Measurements from ENCODE around the gene TTN. TPM values are rescaled to one million over a fixed set of nuclear protein-coding genes. Genes with fewer than 3 reads are reported as not detected.

Gene TTN
- total RNA-seq, 1 experiment from 2014 or later: 1.1 TPM

GRCh38 chr2:178844269-178844668 is 37.0 kb upstream of the TTN start:
- BruUV-seq (replicated peaks): no TSS peak
- Histone ChIP-seq H4K20me1 (ENCODE audit: low read length) (no peaks in the 10 kb centered on the region), H3K4me1 (ENCODE audit: insufficient read depth, low read length) (peaks cover 7% of the 10 kb centered on the region), H3K9me2 (replicated peaks; ENCODE audit: low read length) (no peaks in the 10 kb centered on the region), H3K79me2 (ENCODE audit: low read length) (no peaks in the 10 kb centered on the region), H3K27ac (ENCODE audit: low read length) (no peak overlapping the region), H3K9me3 (ENCODE audit: low read length) (no peaks in the 10 kb centered on the region), H3K4me2 (ENCODE audit: low read length) (no peak overlapping the region), H3K27me3 (ENCODE audit: low read length) (no peaks in the 10 kb centered on the region), H3K9ac (ENCODE audit: low read length) (no peak overlapping the region), H3F3A (ENCODE audit: low read length, unreplicated experiment) (no peaks in the 10 kb centered on the region), H3K36me3 (ENCODE audit: low read depth, low read length) (no peaks in the 10 kb centered on the region), H3K4me3 (ENCODE audit: low read length) (no peak overlapping the region), H2AFZ (ENCODE audit: low read length) (no peak overlapping the region)
- DNase-seq: no peak
- no peak for TF ChIP-seq CTCF (conservative IDR thresholded peaks at IDR 0.05; ENCODE audit: low read depth, low read length)
- no peak for TF ChIP-seq EZH2phosphoT487 (IDR thresholded peaks at IDR 0.05; ENCODE audit: borderline replicate concordance, low read length)
- no peak for TF ChIP-seq EZH2 (IDR thresholded peaks at IDR 0.05; ENCODE audit: low read length, unreplicated experiment)
- ATAC-seq: no peak
- POLR2A ChIA-PET (ENCODE audit: unreplicated experiment): no interaction called here
- intact Hi-C loops (cut with micrococcal nuclease): no loop called here
- CTCF ChIA-PET: no interaction called here

GRCh38 chr2:178843697-178844096 is 36.5 kb upstream of the TTN start:
- H3K4me2 ChIP-seq (ENCODE audit: low read length): no peak overlapping the region
- H2AFZ ChIP-seq (ENCODE audit: low read length): no peak overlapping the region
- no peak overlapping the region for H3K9ac ChIP-seq (ENCODE audit: low read length)
- intact Hi-C loops (cut with micrococcal nuclease): no loop called here
- no peaks in the 10 kb centered on the region for H3K9me3 ChIP-seq (ENCODE audit: low read length)
- no TSS peak for BruUV-seq (replicated peaks)
- no peaks in the 10 kb centered on the region for H3K9me2 ChIP-seq (replicated peaks; ENCODE audit: low read length)
- H3F3A ChIP-seq (ENCODE audit: low read length, unreplicated experiment): no peaks in the 10 kb centered on the region
- no peak for TF ChIP-seq EZH2 (IDR thresholded peaks at IDR 0.05; ENCODE audit: low read length, unreplicated experiment)
- TF ChIP-seq CTCF (conservative IDR thresholded peaks at IDR 0.05; ENCODE audit: low read depth, low read length): no peak
- no peak for TF ChIP-seq EZH2phosphoT487 (IDR thresholded peaks at IDR 0.05; ENCODE audit: borderline replicate concordance, low read length)
- POLR2A ChIA-PET (ENCODE audit: unreplicated experiment): no interaction called here
- no peak overlapping the region for H3K4me3 ChIP-seq (ENCODE audit: low read length)
- H3K27me3 ChIP-seq (ENCODE audit: low read length): no peaks in the 10 kb centered on the region
- peaks cover 7% of the 10 kb centered on the region for H3K4me1 ChIP-seq (ENCODE audit: insufficient read depth, low read length)
- CTCF ChIA-PET: no interaction called here
- H3K36me3 ChIP-seq (ENCODE audit: low read depth, low read length): no peaks in the 10 kb centered on the region
- no peak overlapping the region for H3K27ac ChIP-seq (ENCODE audit: low read length)
- ATAC-seq (no peak), DNase-seq (no peak)
- H3K79me2 ChIP-seq (ENCODE audit: low read length): no peaks in the 10 kb centered on the region
- H4K20me1 ChIP-seq (ENCODE audit: low read length): no peaks in the 10 kb centered on the region

GRCh38 chr2:178836807-178837206 is 29.6 kb upstream of the TTN start:
- ChIA-PET CTCF (no interaction called here), POLR2A (ENCODE audit: unreplicated experiment) (no interaction called here)
- no peak overlapping the region for H3K9ac ChIP-seq (ENCODE audit: low read length)
- H3K27me3 ChIP-seq (ENCODE audit: low read length): no peaks in the 10 kb centered on the region
- H2AFZ ChIP-seq (ENCODE audit: low read length): no peak overlapping the region
- intact Hi-C loops (cut with micrococcal nuclease): no loop called here
- ATAC-seq (no peak), DNase-seq (no peak)
- H3K36me3 ChIP-seq (ENCODE audit: low read depth, low read length): no peaks in the 10 kb centered on the region
- no peaks in the 10 kb centered on the region for H3K9me3 ChIP-seq (ENCODE audit: low read length)
- BruUV-seq (replicated peaks): no TSS peak
- no peak overlapping the region for H3K4me3 ChIP-seq (ENCODE audit: low read length)
- no peaks in the 10 kb centered on the region for H3F3A ChIP-seq (ENCODE audit: low read length, unreplicated experiment)
- H3K4me2 ChIP-seq (ENCODE audit: low read length): no peak overlapping the region
- H4K20me1 ChIP-seq (ENCODE audit: low read length): no peaks in the 10 kb centered on the region
- TF ChIP-seq EZH2 (IDR thresholded peaks at IDR 0.05; ENCODE audit: low read length, unreplicated experiment) (no peak), EZH2phosphoT487 (IDR thresholded peaks at IDR 0.05; ENCODE audit: borderline replicate concordance, low read length) (no peak), CTCF (conservative IDR thresholded peaks at IDR 0.05; ENCODE audit: low read depth, low read length) (no peak)
- no peaks in the 10 kb centered on the region for H3K4me1 ChIP-seq (ENCODE audit: insufficient read depth, low read length)
- H3K79me2 ChIP-seq (ENCODE audit: low read length): no peaks in the 10 kb centered on the region
- no peak overlapping the region for H3K27ac ChIP-seq (ENCODE audit: low read length)
- H3K9me2 ChIP-seq (replicated peaks; ENCODE audit: low read length): no peaks in the 10 kb centered on the region

All from PC-3 (cell line).